LNCAP (cell line): ENCODE measurements around the gene GALNTL6.

ENCODE experiments used
- TF ChIP-seq, protein P1 (sequence below): fragments of 450-650 bp; IDR thresholded peaks from 2 replicates; pipeline ENCODE4 v1.5.1; 2017; ENCODE audit warnings: mild to moderate bottlenecking

Gene GALNTL6

DNA sequence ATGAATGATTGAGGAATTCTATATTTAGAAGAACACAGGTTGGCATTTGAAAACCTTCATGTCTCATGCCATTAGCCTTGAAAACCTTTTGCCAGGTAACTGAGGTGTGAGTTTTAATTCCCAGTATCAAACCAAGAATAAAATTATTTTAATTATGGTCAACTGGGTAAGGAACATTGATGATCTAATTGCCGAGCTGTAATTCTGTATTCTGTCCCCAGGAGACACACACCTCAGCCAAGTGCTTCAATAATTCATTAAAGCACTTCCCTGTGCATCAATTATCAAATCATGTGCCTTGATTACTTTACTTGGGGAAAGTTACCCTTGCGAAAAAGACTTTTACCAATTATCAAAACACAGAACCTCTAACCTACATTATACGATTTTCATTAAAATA lies 1023.5 kb downstream of the GALNTL6 start:
- TF ChIP-seq, protein P1, sequence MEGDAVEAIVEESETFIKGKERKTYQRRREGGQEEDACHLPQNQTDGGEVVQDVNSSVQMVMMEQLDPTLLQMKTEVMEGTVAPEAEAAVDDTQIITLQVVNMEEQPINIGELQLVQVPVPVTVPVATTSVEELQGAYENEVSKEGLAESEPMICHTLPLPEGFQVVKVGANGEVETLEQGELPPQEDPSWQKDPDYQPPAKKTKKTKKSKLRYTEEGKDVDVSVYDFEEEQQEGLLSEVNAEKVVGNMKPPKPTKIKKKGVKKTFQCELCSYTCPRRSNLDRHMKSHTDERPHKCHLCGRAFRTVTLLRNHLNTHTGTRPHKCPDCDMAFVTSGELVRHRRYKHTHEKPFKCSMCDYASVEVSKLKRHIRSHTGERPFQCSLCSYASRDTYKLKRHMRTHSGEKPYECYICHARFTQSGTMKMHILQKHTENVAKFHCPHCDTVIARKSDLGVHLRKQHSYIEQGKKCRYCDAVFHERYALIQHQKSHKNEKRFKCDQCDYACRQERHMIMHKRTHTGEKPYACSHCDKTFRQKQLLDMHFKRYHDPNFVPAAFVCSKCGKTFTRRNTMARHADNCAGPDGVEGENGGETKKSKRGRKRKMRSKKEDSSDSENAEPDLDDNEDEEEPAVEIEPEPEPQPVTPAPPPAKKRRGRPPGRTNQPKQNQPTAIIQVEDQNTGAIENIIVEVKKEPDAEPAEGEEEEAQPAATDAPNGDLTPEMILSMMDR, result no peak

DNA sequence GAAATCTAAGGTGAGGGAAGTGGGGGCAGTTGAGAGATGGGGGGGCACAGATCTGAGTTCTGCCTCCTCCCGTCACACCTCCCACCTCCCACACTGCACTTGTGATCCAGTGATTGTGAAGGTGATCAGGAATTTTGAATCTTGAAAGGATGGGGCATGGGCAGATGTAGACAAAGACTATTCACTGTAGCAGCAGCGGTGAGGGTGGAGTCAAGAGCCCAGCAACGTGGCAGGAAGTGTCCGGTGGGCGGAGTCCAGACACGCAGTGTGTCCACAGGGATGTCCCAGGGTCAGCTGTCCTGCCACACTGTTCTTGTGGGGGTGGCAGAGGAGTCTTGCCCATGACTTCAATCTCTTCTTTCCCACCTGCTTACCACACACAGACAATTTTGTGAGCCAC lies 1024.9 kb downstream of the GALNTL6 start:
- TF ChIP-seq, protein P1, result no peak

DNA sequence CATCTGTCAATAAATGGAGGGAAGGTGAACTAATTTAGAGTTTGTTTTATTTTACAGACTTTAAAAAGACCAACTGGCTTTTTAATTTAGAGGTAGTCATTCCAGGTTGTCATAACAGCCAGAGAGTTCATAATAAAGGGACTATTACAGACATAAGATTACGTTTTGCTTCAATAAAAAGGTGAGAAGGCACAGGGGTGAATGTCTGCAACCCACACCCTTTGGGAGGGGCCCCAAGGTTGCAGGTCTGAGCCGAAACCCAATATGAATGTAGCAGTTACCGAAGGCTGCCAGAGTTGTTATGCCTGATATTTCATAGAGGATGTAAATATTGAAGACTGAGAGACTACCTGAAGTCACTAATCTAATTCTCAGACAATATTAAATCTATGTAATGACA lies 1025.7 kb downstream of the GALNTL6 start:
- TF ChIP-seq, protein P1, result no peak

DNA sequence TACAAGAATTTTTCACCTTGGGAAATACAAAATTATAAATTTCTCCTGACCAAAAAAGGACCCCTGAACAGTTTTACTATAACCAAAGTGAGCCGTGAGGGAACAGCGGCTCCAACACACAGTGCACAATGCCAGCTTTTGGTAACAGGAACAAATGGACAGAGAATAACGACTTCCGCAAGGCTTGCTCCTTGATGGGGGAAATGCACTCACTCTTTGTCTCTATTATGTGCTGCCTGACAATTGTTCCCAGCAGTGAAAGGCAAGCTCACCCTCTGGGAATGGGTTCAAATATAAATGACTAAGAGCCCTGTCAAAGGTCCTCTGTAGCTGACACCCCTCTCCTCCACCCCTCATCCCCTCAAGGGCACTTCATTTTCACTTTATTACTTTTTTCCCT lies 1029.6 kb downstream of the GALNTL6 start:
- TF ChIP-seq, protein P1, result no peak

DNA sequence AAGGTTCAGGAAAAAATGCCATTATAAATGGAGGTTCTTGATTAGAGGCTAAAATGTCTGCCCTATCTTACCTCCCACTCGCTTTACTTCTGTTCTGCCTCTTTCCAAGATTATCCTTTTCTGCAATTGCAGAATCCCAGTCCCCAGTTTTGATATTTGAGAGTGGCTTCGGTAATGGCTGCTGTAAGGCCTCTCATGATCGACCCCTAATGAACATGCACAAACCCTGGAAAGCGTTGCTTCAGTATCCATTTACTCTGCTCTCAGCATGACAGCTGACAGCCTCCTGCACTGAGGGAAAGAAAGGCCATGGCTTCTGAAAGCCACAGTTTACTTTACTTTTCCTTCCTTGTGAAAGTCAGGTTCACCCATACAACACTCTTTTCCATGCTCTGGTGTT lies 1030.0 kb downstream of the GALNTL6 start:
- TF ChIP-seq, protein P1, result no peak

DNA sequence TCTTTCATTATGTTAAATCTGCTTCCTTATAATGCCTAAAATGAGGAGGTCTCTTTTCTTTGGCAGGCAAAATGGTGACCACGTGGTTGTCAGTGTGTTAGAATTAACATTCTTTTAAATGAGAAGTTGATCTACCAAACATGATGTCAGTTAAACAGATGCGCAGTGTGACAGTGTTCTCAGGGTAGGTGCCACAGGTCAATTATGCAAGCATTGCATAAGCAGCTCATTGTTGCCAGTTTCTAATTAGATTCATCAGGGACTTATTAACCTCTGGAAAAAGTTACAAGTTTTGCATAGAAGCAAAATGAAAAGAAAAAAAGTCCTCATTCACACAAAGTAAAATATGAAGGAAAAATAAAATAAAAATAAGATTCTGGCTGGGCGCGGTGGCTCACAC lies 1031.4 kb downstream of the GALNTL6 start:
- TF ChIP-seq, protein P1, result no peak

DNA sequence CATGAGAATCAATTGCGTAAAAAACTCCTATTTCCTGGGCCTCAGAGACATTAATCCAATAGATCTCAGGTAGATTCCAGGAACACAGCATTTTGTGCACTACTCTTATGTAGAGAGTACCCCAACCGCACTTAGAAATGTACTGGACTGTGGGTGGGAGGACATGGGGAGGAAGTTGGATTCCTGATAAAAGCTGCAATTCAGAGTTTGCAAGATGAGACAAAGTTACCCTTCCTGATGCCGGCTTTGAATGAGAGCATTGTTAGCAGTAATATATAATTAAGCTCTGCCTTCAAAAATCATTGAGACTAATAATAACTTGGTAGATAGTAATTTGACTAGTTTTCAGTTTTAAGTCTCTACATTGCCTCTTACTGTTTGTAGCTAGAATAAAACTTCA lies 1032.1 kb downstream of the GALNTL6 start:
- TF ChIP-seq, protein P1, result no peak

DNA sequence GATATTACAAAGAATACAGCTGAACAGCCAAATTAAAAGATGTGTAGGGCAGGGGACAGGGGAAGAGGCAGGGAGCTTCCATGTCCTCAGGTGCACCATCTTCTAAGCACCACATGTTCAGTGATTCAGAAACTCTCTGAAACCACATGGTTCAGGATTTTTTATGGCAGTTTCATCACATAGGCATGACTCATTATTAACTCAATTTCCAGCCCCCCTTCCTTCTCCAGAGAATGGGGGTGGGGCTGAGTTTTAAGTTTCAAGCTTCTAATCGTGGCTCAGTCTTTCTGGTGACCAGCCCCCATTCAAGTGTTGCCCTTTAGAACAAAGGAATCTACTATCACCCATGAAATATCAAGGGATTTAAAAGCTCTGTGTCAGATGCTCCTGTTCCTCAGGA lies 1037.6 kb downstream of the GALNTL6 start:
- TF ChIP-seq, protein P1, result no peak
